ENCODE results near the gene PHLDA2. TPM values are rescaled to one million over a fixed set of nuclear protein-coding genes. Genes with fewer than 3 reads are reported as not detected.

Gene PHLDA2
- total RNA-seq, 4 donors from 2014 or later, result 0.93 to 3.7 (median 2.3) TPM; not detected in 1

DNA sequence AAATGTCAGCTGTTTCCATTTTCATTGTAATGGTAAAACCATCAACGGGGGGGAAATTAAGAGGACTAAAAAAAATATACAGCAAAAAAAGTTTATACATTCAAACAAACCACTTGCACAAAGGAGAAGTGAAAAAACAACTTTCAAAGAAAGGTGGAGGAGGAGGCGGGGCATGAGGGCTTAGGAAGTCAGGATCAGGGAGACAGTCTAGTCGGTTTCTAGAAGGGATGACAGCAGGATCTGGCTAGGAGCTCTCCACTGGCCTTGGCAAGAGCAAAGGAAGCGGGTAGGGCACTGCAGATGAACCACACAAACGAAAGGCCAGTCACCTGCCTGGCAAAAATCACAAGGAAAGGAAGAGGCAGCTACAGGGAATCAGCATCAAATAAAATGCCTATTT, 31.9 kb upstream of the PHLDA2 start:
- DNase-seq, result no peak
- H3K4me1 ChIP-seq, result peaks cover 14 to 16% of the 10 kb centered on the region in 2 donors
- no peak overlapping the region for H3K27ac ChIP-seq
- no peaks in the 10 kb centered on the region for H3K27me3 ChIP-seq
- TF ChIP-seq, protein P1, sequence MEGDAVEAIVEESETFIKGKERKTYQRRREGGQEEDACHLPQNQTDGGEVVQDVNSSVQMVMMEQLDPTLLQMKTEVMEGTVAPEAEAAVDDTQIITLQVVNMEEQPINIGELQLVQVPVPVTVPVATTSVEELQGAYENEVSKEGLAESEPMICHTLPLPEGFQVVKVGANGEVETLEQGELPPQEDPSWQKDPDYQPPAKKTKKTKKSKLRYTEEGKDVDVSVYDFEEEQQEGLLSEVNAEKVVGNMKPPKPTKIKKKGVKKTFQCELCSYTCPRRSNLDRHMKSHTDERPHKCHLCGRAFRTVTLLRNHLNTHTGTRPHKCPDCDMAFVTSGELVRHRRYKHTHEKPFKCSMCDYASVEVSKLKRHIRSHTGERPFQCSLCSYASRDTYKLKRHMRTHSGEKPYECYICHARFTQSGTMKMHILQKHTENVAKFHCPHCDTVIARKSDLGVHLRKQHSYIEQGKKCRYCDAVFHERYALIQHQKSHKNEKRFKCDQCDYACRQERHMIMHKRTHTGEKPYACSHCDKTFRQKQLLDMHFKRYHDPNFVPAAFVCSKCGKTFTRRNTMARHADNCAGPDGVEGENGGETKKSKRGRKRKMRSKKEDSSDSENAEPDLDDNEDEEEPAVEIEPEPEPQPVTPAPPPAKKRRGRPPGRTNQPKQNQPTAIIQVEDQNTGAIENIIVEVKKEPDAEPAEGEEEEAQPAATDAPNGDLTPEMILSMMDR (IDR thresholded peaks at IDR 0.05), result no peak
- no peak for TF ChIP-seq POLR2A (IDR thresholded peaks at IDR 0.05)
- WGBS, 2 donors, result 71% methylated on average over 5 of the region's 5 CpGs
- peaks cover 48 to 55% of the 10 kb centered on the region in 2 donors for H3K36me3 ChIP-seq
- no peak overlapping the region for H3K4me3 ChIP-seq (replicated peaks in 1 of 3)
- H3K9me3 ChIP-seq, result no peaks in the 10 kb centered on the region
- intact Hi-C loops (cut with DNase I), result no loop called here

DNA sequence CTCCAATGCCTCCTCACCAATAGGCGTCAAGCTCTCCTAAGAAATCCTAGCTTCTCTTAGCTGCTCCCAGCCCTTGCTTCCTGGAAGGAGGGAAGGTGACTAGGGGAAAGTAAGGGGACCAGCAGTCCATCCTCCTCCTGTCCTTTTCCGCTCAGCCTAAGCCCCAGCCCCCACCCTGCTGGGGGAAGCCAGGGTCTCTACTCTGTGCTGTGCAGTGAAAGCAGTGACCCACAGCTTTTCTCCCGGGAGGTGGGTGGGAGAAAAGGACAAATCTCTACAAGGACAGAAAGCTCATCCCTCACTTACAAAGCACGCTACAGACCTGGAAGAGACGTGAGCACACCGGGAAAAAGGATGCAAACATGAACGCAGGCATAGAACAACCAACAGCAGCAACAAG, 30.9 kb upstream of the PHLDA2 start:
- WGBS, 2 donors, result 93 to 95% methylated on average over 7 of the region's 7 CpGs
- DNase-seq, result no peak
- Histone ChIP-seq H3K4me3 (replicated peaks in 1 of 3) (no peak overlapping the region), H3K9me3 (no peaks in the 10 kb centered on the region), H3K27ac (no peak overlapping the region), H3K36me3 (peaks cover 57 to 60% of the 10 kb centered on the region in 2 donors), H3K4me1 (peaks cover 4 to 7% of the 10 kb centered on the region in 2 donors), H3K27me3 (no peaks in the 10 kb centered on the region)
- no peak for TF ChIP-seq POLR2A (IDR thresholded peaks at IDR 0.05)
- TF ChIP-seq, protein P1 (IDR thresholded peaks at IDR 0.05), result no peak
- intact Hi-C loops (cut with DNase I), result no loop called here

GRCh38 chr11:2958251-2958650, 29.0 kb upstream of the PHLDA2 start:
- H3K4me1 ChIP-seq, result no peaks in the 10 kb centered on the region
- H3K27me3 ChIP-seq, result no peaks in the 10 kb centered on the region
- WGBS, 2 donors, result 81 to 84% methylated on average over 3 of the region's 3 CpGs
- no peak overlapping the region for H3K4me3 ChIP-seq (replicated peaks in 1 of 3)
- intact Hi-C loops (cut with DNase I), result no loop called here
- no peak for DNase-seq
- peaks cover 51 to 68% of the 10 kb centered on the region in 2 donors for H3K36me3 ChIP-seq
- TF ChIP-seq, protein P1 (IDR thresholded peaks at IDR 0.05), result no peak
- TF ChIP-seq POLR2A (IDR thresholded peaks at IDR 0.05), result no peak
- H3K9me3 ChIP-seq, result no peaks in the 10 kb centered on the region
- H3K27ac ChIP-seq, result no peak overlapping the region

DNA sequence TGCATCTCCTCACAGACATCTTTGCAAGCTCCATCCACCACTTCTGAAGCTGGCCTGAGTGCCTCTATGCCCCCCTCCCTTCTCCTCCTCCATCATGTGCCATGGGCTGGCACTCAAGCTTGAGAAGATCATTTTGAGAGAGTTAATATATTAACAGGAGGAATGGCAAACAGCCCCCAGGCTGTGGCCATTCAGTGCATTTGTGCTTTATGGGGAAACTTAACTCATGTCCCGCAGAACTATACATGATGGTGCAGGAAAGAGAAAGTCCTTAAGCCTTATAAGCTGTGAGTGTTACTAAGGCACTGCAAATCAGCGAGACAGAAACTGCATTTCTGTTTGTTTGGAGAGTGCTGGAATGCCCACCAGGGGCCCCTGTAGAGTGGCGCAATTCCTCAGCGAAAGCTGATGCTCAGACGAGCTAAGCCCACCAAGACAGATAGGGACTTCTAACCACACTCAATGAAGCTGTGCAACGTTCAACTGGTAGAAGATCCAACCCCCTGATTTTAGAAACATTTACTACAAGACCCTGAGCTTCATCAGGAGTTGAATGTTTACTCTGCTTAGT, 26.8 kb upstream of the PHLDA2 start:
- no peak overlapping the region for H3K27ac ChIP-seq
- DNase-seq, result no peak
- peaks cover 8 to 9% of the 10 kb centered on the region in 2 donors for H3K4me1 ChIP-seq
- H3K27me3 ChIP-seq, result no peaks in the 10 kb centered on the region
- no peak for TF ChIP-seq POLR2A (IDR thresholded peaks at IDR 0.05)
- TF ChIP-seq, protein P1 (IDR thresholded peaks at IDR 0.05), result no peak
- H3K4me3 ChIP-seq (replicated peaks in 1 of 3), result no peak overlapping the region
- H3K36me3 ChIP-seq, result peaks cover 60 to 71% of the 10 kb centered on the region in 2 donors
- intact Hi-C loops (cut with DNase I), result no loop called here
- no peaks in the 10 kb centered on the region for H3K9me3 ChIP-seq
- 72 to 77% methylated on average over 6 of the region's 6 CpGs for WGBS, 2 donors

GRCh38 chr11:2954263-2954662, 25.0 kb upstream of the PHLDA2 start:
- intact Hi-C loops (cut with DNase I), result no loop called here
- 93 to 95% methylated on average over 6 of the region's 6 CpGs for WGBS, 2 donors

More at GRCh38 chr11:2954263-2954662, 25.0 kb upstream of the PHLDA2 start:
- no peaks in the 10 kb centered on the region for H3K9me3 ChIP-seq
- no peak overlapping the region for H3K4me3 ChIP-seq (replicated peaks in 1 of 3)
- H3K27me3 ChIP-seq, result no peaks in the 10 kb centered on the region
- no peak for TF ChIP-seq POLR2A (IDR thresholded peaks at IDR 0.05)
- TF ChIP-seq, protein P1 (IDR thresholded peaks at IDR 0.05), result no peak
- peaks cover 53 to 73% of the 10 kb centered on the region in 2 donors for H3K36me3 ChIP-seq
- H3K4me1 ChIP-seq, result peaks cover 8 to 10% of the 10 kb centered on the region in 2 donors
- no peak overlapping the region for H3K27ac ChIP-seq
- no peak for DNase-seq
